ENCODE results near the gene TNRC6C.

GRCh38 chr17:78130090-78130436 lies 171.6 kb downstream of the TNRC6C start:
- TF ChIP-seq CTCF (IDR thresholded peaks at IDR 0.05), result no peak
- TF ChIP-seq POLR2A (IDR thresholded peaks at IDR 0.05), result no peak
- no peak for TF ChIP-seq POLR2AphosphoS5 (IDR thresholded peaks at IDR 0.05)

Data from suprapubic skin (tissue), 4 donors.